Measurements from ENCODE around the gene DHX9.

DHX9 gene

GRCh38 chr1:182842265-182842664 is 3.1 kb downstream of the DHX9 start:
- DNase-seq, result no peak

GRCh38 chr1:182845379-182845778 is 6.2 kb downstream of the DHX9 start:
- DNase-seq, result no peak

- DNase-seq, result no peak
Observed at GRCh38 chr1:182845894-182846293, 6.7 kb downstream of the DHX9 start.

- DNase-seq, result no peak
Observed at GRCh38 chr1:182847105-182847504, 8.0 kb downstream of the DHX9 start.

- no peak for DNase-seq
Observed at GRCh38 chr1:182848736-182849135, 9.6 kb downstream of the DHX9 start.

- DNase-seq, result no peak
Observed at GRCh38 chr1:182850319-182850718, 11.2 kb downstream of the DHX9 start.

- DNase-seq, result no peak
Observed at GRCh38 chr1:182851825-182852224, 12.7 kb downstream of the DHX9 start.

GRCh38 chr1:182855911-182856310 is 16.8 kb downstream of the DHX9 start:
- no peak for DNase-seq

GRCh38 chr1:182857212-182857611 is 18.1 kb downstream of the DHX9 start:
- no peak for DNase-seq

GRCh38 chr1:182860658-182861057 is 21.5 kb downstream of the DHX9 start:
- no peak for DNase-seq

- no peak for DNase-seq
Observed at GRCh38 chr1:182861994-182862393, 22.8 kb downstream of the DHX9 start.

- no peak for DNase-seq
Observed at GRCh38 chr1:182862827-182863226, 23.7 kb downstream of the DHX9 start.

GRCh38 chr1:182863940-182864339 is 24.8 kb downstream of the DHX9 start:
- no peak for DNase-seq

GRCh38 chr1:182867861-182868260 is 28.7 kb downstream of the DHX9 start:
- no peak for DNase-seq

GRCh38 chr1:182869241-182869666 is 30.1 kb downstream of the DHX9 start:
- no peak for DNase-seq

- DNase-seq, result no peak
Observed at GRCh38 chr1:182872881-182873280, 33.7 kb downstream of the DHX9 start.

GRCh38 chr1:182875889-182876288 is 36.7 kb downstream of the DHX9 start:
- no peak for DNase-seq

GRCh38 chr1:182877331-182877730 is 38.2 kb downstream of the DHX9 start:
- DNase-seq, result no peak

GRCh38 chr1:182877842-182878241 is 38.7 kb downstream of the DHX9 start:
- no peak for DNase-seq

GRCh38 chr1:182884872-182885271 is 45.7 kb downstream of the DHX9 start:
- DNase-seq, result no peak

- DNase-seq, result no peak
Observed at GRCh38 chr1:182885591-182885990, 46.4 kb downstream of the DHX9 start.

GRCh38 chr1:182886985-182887384 is 47.8 kb downstream of the DHX9 start:
- DNase-seq, result no peak

GRCh38 chr1:182888736-182889531 is 49.8 kb downstream of the DHX9 start:
- no peak for DNase-seq

- peak; percentile 23 for DNase-seq
Observed at GRCh38 chr1:182889997-182890396, 50.9 kb downstream of the DHX9 start.

Data from CD4-positive, alpha-beta T cell treated with Interleukin-12 subunit alpha and Interleukin-12 subunit beta, for 1 hour (primary cell).